ENCODE data around the gene RPL7A. TPM values are rescaled to one million over a fixed set of nuclear protein-coding genes. Genes with fewer than 3 reads are reported as not detected.

Gene RPL7A
- total RNA-seq, 1 experiment from 2014 or later: 1,920 TPM

- no peak overlapping the region for H3K27ac ChIP-seq (ENCODE audit: low read depth, low read length, poor library complexity, severe bottlenecking)
- H3K27me3 ChIP-seq (replicated peaks; ENCODE audit: insufficient read depth, low read depth, low read length, poor library complexity): no peaks in the 10 kb centered on the region
- H3K4me3 ChIP-seq (ENCODE audit: low read depth, low read length, poor library complexity, severe bottlenecking): no peak overlapping the region
- ChIA-PET POLR2A (ENCODE audit: low non-redundant PET) (interaction anchor here (0.5 kb wide), 1 partner anchor 319 kb away, joined by 6 read pairs; no protein-coding TSS in a partner anchor), CTCF (no interaction called here)
- TF ChIP-seq EZH2 (IDR thresholded peaks at IDR 0.05; ENCODE audit: borderline replicate concordance, low read depth, low read length, poor library complexity, severe bottlenecking) (no peak), CTCF (conservative IDR thresholded peaks at IDR 0.05; ENCODE audit: low read depth, low read length) (no peak)
- intact Hi-C loops (cut with micrococcal nuclease; ENCODE audit: unreplicated experiment): no loop called here
- H3K4me1 ChIP-seq (ENCODE audit: insufficient read depth, low read length, poor library complexity, severe bottlenecking): peaks cover 21% of the 10 kb centered on the region
- H3K36me3 ChIP-seq (ENCODE audit: insufficient read depth, low read length, poor library complexity, severe bottlenecking): peaks cover 7% of the 10 kb centered on the region
- H3K9me3 ChIP-seq (ENCODE audit: low read depth, low read length, poor library complexity, severe bottlenecking): no peaks in the 10 kb centered on the region
- no TSS peak for BruUV-seq (replicated peaks)
- DNase-seq (ENCODE audit: low spot score): no peak
These were observed 30.5 kb downstream of the RPL7A start for GRCh38 chr9:133378408-133378962.

GRCh38 chr9:133379153-133380086 is 31.4 kb downstream of the RPL7A start:
- H3K4me1 ChIP-seq (ENCODE audit: insufficient read depth, low read length, poor library complexity, severe bottlenecking): peaks cover 21% of the 10 kb centered on the region
- no peaks in the 10 kb centered on the region for H3K36me3 ChIP-seq (ENCODE audit: insufficient read depth, low read length, poor library complexity, severe bottlenecking)
- DNase-seq (ENCODE audit: low spot score): no peak
- intact Hi-C loops (cut with micrococcal nuclease; ENCODE audit: unreplicated experiment): no loop called here
- H3K27ac ChIP-seq (ENCODE audit: low read depth, low read length, poor library complexity, severe bottlenecking): no peak overlapping the region
- no TSS peak for BruUV-seq (replicated peaks)
- ChIA-PET CTCF (interaction anchor here (0.6 kb wide), 1 partner anchor 20 kb away, joined by 6 read pairs; no protein-coding TSS in a partner anchor), POLR2A (ENCODE audit: low non-redundant PET) (no interaction called here)
- H3K27me3 ChIP-seq (replicated peaks; ENCODE audit: insufficient read depth, low read depth, low read length, poor library complexity): no peaks in the 10 kb centered on the region
- H3K4me3 ChIP-seq (ENCODE audit: low read depth, low read length, poor library complexity, severe bottlenecking): no peak overlapping the region
- H3K9me3 ChIP-seq (ENCODE audit: low read depth, low read length, poor library complexity, severe bottlenecking): no peaks in the 10 kb centered on the region
- TF ChIP-seq EZH2 (IDR thresholded peaks at IDR 0.05; ENCODE audit: borderline replicate concordance, low read depth, low read length, poor library complexity, severe bottlenecking) (no peak), CTCF (conservative IDR thresholded peaks at IDR 0.05; ENCODE audit: low read depth, low read length) (no peak)

GRCh38 chr9:133380734-133381133 is 32.7 kb downstream of the RPL7A start:
- Histone ChIP-seq H3K36me3 (ENCODE audit: insufficient read depth, low read length, poor library complexity, severe bottlenecking) (no peaks in the 10 kb centered on the region), H3K4me1 (ENCODE audit: insufficient read depth, low read length, poor library complexity, severe bottlenecking) (peaks cover 21% of the 10 kb centered on the region), H3K27ac (ENCODE audit: low read depth, low read length, poor library complexity, severe bottlenecking) (no peak overlapping the region), H3K27me3 (replicated peaks; ENCODE audit: insufficient read depth, low read depth, low read length, poor library complexity) (no peaks in the 10 kb centered on the region), H3K9me3 (ENCODE audit: low read depth, low read length, poor library complexity, severe bottlenecking) (no peaks in the 10 kb centered on the region), H3K4me3 (ENCODE audit: low read depth, low read length, poor library complexity, severe bottlenecking) (no peak overlapping the region)
- DNase-seq (ENCODE audit: low spot score): no peak
- no TSS peak for BruUV-seq (replicated peaks)
- intact Hi-C loops (cut with micrococcal nuclease; ENCODE audit: unreplicated experiment): no loop called here
- POLR2A ChIA-PET (ENCODE audit: low non-redundant PET): no interaction called here
- CTCF ChIA-PET: interaction anchor here (0.7 kb wide), 1 partner anchor 53 kb away, joined by 5 read pairs; no protein-coding TSS in a partner anchor
- TF ChIP-seq CTCF (conservative IDR thresholded peaks at IDR 0.05; ENCODE audit: low read depth, low read length) (no peak), EZH2 (IDR thresholded peaks at IDR 0.05; ENCODE audit: borderline replicate concordance, low read depth, low read length, poor library complexity, severe bottlenecking) (no peak)
